Bronchial epithelial cell (primary cell): ENCODE data around the gene SYNE4. TPM values are rescaled to one million over a fixed set of nuclear protein-coding genes. Genes with fewer than 3 reads are reported as not detected.

Experiments used
- DNase-seq: peaks from one replicate; pipeline ENCODE4 v3.0.0-alpha.2; 2010; ENCODE audit warnings: low read depth
- FAIRE-seq: peaks from 2 replicates; lab custom pipeline; 2011; peaks lifted over from hg19 to GRCh38; lab: Jason Lieb, UNC
- H3K27me3 ChIP-seq: 2 replicates; pipeline ENCODE4 v1.5.1; 2011; ENCODE audit warnings: low read length; ENCODE audit not compliant: control insufficient read depth, insufficient read depth
- H3K36me3 ChIP-seq: 2 replicates; pipeline ENCODE4 v1.5.1; 2011; ENCODE audit warnings: low read length; ENCODE audit not compliant: control insufficient read depth, insufficient read depth
- H3K4me3 ChIP-seq: 2 replicates; pipeline ENCODE4 v1.5.1; 2011; ENCODE audit warnings: mild to moderate bottlenecking, low read depth, low read length, control low read depth
- total RNA-seq: library from RNA; depleted of rRNA; stranded (reverse); fragments of >200 nt; gene quantifications from 2 replicates; pipeline ENCODE4 v1.2.1, GENCODE V29; 2014
- TF ChIP-seq, protein P1 (sequence below): IDR thresholded peaks from 2 replicates; pipeline ENCODE4 v1.5.1; 2011; ENCODE audit warnings: mild to moderate bottlenecking, moderate library complexity, low read length, control low read depth, inconsistent platforms; ENCODE audit not compliant: insufficient read depth, severe bottlenecking

SYNE4 gene, protein sequence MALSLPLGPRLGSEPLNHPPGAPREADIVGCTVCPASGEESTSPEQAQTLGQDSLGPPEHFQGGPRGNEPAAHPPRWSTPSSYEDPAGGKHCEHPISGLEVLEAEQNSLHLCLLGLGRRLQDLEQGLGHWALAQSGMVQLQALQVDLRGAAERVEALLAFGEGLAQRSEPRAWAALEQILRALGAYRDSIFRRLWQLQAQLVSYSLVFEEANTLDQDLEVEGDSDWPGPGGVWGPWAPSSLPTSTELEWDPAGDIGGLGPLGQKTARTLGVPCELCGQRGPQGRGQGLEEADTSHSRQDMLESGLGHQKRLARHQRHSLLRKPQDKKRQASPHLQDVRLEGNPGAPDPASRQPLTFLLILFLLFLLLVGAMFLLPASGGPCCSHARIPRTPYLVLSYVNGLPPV
- 3.4 and 3.6 TPM in 2 replicates for total RNA-seq

DNA sequence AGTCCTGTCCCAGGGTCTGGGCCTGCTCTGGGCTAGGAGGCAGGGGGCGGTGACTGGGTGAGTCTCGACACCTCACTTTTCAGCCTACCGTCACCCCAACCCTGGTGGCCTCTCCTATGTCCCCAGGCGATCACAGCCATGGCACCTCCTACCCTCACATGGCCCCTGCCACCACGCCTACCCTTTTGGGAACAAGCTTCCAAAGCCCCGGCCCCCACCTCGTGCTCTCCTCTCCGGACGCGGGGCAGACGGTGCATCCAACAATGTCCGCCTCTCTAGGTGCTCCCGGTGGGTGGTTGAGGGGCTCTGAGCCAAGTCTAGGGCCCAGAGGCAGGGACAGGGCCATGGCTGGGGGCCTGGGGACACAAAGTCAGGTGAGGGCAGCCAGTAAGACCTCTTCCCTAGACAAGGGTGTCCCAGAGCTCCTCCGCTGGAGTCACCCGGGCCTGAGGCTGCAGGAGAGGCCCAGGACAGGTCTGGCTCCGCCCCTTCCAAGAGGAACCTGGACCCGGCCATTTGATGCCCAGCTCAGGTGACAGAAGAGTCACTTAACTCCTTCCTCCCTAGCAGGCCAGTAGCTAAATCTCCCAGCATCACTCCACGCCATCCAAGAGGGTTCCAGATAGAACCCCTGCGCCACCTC lies at the start of gene SYNE4:
SYNE4 (minus strand) TSS at position 478 of the 643 bp plus-strand sequence; CDS start at position 346, 132 bp downstream.
- no peak for DNase-seq
- FAIRE-seq = no peak
- TF ChIP-seq, protein P1, sequence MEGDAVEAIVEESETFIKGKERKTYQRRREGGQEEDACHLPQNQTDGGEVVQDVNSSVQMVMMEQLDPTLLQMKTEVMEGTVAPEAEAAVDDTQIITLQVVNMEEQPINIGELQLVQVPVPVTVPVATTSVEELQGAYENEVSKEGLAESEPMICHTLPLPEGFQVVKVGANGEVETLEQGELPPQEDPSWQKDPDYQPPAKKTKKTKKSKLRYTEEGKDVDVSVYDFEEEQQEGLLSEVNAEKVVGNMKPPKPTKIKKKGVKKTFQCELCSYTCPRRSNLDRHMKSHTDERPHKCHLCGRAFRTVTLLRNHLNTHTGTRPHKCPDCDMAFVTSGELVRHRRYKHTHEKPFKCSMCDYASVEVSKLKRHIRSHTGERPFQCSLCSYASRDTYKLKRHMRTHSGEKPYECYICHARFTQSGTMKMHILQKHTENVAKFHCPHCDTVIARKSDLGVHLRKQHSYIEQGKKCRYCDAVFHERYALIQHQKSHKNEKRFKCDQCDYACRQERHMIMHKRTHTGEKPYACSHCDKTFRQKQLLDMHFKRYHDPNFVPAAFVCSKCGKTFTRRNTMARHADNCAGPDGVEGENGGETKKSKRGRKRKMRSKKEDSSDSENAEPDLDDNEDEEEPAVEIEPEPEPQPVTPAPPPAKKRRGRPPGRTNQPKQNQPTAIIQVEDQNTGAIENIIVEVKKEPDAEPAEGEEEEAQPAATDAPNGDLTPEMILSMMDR = no peak

DNA sequence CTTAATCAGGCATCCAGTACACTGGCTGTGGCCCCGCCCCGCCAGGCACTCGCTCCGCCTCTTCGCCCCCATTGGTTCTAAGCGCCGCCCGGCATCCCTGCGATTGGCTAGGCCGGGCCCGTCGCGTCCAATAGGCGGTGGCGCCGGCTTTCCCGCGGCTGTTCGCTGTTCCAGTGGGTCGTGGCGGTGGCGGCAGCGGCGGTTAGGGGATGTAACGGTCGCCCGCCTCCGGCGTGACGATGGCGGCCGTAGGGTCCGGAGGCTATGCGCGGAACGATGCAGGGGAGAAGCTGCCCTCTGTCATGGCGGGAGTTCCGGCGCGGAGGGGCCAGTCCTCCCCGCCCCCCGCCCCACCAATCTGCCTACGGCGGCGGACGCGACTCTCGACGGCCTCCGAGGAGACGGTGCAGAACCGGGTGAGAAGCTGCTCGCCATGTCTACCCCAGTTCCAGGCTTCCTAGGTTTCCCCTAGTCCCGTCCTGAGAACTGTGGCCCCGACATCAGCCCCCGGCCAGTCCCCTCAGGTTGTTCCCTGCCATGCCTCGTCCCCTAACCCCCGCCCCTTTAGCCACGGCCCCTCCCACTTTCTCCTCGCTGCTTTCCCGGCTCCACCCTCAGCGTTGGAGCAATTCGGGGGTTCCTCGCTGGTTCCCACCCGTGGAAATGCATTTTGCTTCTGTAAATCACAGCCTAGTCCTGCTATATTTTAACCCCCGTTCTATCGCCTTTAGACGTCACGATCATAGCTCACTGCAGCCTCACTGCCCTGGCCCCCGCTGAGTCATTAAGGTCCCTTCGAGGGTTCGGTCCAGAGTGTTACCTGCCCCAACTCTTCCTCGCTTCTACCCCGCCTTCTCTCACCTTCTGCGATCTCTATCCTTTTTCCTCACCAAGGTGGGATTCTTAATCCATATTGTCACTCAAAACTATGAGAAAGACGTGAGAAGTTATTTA lies 46.4 kb upstream of the SYNE4 start, which contains the start of gene WDR62:
WDR62 (plus strand) TSS at position 165 of the 954 bp plus-strand sequence; CDS start at position 240, 75 bp downstream.
- TF ChIP-seq, protein P1 = no peak
- no peaks in the 10 kb centered on the region for H3K36me3 ChIP-seq
- FAIRE-seq (no peak), DNase-seq (no peak)
- H3K4me3 ChIP-seq = peak within 1 kb of the TSS; percentile 61
- no peaks in the 10 kb centered on the region for H3K27me3 ChIP-seq

More for the DNA sequence above, at the start of gene SYNE4:
- Histone ChIP-seq H3K4me3 (peak within 1 kb of the TSS; percentile 41), H3K36me3 (peaks cover 2% of the 10 kb centered on the region), H3K27me3 (no peaks in the 10 kb centered on the region)

DNA sequence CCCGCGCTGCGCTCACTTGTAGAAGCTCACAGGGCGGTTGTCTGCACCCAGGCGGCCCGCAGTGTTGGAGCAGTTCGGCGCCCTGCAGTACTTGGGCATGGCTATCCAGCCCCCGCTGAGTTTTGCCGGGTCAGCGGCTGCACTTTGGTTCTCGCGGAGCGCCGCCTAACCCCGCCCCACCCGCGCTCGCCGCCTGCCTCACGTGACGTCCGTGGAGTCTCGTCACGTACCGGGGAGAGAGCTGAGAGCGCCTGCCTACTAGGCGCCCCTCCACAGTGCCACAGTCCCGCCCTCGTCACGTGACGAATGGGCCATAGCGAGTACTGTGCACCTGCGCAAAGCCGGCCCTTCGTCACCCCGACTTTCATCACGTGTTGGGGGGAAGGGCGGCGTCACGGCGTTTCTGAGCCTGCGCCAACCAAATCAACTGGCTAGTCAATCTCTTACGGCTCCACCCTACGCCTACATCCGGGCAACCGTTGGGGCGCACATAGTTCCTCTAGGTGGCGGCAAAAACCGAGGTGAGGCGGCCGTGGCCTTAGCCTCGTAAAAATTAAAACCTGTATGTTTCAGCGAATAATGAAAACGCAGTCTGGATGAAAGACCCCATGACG lies 45.6 kb upstream of the SYNE4 start, which contains the start of gene THAP8:
THAP8 (minus strand) TSS at position 167 of the 614 bp plus-strand sequence; CDS start at position 99, 68 bp downstream.
- H3K4me3 ChIP-seq = peak within 1 kb of the TSS; percentile 61
- FAIRE-seq = no peak
- TF ChIP-seq, protein P1 = peak; percentile 60

DNA sequence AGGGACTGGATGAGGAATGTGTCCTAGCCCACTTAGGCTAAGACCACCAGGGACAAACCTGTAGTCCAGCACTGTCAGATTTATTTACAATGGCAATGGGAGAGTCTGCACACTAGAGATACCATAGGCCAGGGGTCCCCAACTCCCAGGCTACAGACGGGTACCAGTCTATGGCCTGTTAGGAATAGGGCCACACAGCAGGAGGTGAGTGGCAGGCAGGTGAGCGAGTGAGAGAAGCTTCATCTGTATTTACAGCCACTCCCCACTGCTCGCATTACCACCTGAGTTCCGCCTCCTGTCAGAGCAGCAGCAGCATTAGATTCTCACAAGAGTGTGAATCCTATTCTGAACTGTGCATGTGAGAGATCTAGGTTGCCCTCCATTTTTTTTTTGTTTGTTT lies 43.0 kb upstream of the SYNE4 start:
- Histone ChIP-seq H3K36me3 (no peaks in the 10 kb centered on the region), H3K4me3 (no peak overlapping the region), H3K27me3 (no peaks in the 10 kb centered on the region)
- TF ChIP-seq, protein P1 = no peak
- DNase-seq (no peak), FAIRE-seq (no peak)

More for the DNA sequence above, 45.6 kb upstream of the SYNE4 start, which contains the start of gene THAP8:
- Histone ChIP-seq H3K36me3 (no peaks in the 10 kb centered on the region), H3K27me3 (no peaks in the 10 kb centered on the region)
- peak; percentile 95 for DNase-seq

DNA sequence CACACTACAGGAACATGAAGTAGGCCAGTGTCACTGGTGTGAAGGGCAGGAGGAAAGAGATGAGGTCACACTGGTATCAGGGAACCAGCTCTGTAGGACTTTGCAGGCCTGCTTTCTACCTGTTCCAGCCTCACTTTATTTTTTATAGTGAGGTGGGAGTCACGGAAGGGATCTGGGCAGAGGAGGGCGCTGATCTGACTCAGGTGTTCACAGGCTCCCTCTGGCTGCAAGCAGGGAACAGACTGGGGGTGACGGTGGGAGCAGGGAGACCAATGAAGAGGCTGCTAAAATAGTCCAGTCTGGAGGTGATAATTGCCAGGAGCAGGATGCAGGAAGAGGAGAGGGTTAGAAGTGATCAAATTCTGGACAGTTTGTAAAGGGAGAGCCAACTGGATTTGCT lies 42.6 kb upstream of the SYNE4 start:
- no peaks in the 10 kb centered on the region for H3K36me3 ChIP-seq
- DNase-seq = peak; percentile 25
- FAIRE-seq = no peak
- TF ChIP-seq, protein P1 = peak; percentile 45
- H3K27me3 ChIP-seq = no peaks in the 10 kb centered on the region
- H3K4me3 ChIP-seq = no peak overlapping the region
